Erythroblast (primary cell): ENCODE measurements around the gene PRKAR2A.

Experiments
- GATA1 ChIP-seq: IDR thresholded peaks from 2 replicates; pipeline ENCODE4 v1.6.1; 2011; ENCODE audit warnings: low read depth, mild to moderate bottlenecking, control low read depth, low read length, moderate library complexity
- POLR2A ChIP-seq: IDR thresholded peaks from 2 replicates; pipeline ENCODE4 v1.6.1; 2011; ENCODE audit warnings: mild to moderate bottlenecking, low read length

DNA sequence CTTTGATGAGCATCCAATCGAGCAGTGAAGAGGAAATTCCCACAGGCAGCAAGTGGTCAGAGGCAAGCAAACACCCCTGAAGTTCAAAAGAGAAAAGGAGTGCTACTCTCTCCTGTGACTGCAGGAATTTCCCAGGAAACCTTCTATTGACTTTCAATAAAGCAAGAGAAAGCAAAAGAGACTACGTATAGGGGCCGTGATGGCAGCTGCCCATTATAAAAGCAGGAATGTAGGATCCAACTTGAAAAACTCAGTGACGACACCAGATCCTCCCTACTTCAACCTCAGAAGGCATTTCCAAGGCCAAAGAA lies 77.5 kb downstream of the PRKAR2A start:
- TF ChIP-seq POLR2A (no peak), GATA1 (no peak)
